Erythroblast (primary cell): ENCODE results near the gene PHF10.

Experiments
- DNase-seq, 2 experiments: peaks; one replicate each; lab custom pipeline; 2025; lab: John Stamatoyannopoulos, UW
- GATA1 ChIP-seq: IDR thresholded peaks from 2 replicates; pipeline ENCODE4 v1.6.1; 2011; ENCODE audit warnings: low read depth, mild to moderate bottlenecking, control low read depth, low read length, moderate library complexity
- POLR2A ChIP-seq: IDR thresholded peaks from 2 replicates; pipeline ENCODE4 v1.6.1; 2011; ENCODE audit warnings: mild to moderate bottlenecking, low read length

PHF10 gene

DNA sequence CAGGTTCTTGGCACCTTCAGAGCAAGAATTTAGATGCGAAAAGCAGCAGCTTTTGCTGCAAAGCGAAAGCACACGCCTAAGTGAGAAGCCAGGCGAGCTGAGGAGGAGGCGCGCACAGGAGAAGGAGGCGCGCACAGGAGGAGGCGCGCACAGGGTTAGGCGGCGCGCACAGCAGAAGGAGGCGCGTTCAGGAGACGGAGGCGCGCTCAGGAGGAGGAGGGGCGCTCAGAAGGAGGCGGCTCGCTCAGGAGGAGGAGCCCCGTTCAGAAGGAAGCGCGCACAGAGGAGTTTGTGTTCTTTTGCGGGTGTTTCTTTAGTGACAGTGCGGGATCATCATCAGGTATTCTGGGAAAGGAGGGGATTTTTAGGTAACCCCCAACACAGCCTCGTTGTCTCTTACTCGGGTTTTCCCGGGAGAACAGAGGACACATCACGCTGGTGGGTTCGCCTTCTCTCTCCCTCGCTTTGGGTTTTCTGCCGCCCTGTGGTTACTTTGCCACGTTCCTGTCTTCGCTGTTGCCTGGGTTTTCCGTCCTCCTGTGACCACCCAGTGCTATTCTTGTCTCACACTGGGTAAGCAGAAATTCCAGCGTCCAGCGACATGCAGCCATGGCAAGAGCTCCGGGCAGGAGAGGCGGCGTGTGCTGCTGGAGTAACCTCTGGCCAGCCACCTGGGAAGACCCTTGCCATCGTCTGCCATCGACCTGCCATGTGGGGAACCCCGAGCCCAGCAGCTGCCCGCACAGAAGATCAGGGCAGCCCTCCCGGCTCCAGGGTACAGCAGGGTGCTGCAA is 69.5 kb downstream of the PHF10 start:
- DNase-seq, result peak; percentile 68 to 77
- TF ChIP-seq POLR2A, result peak; percentile 49
- no peak for TF ChIP-seq GATA1
